Measurements from ENCODE around the gene EPS15. TPM values are rescaled to one million over a fixed set of nuclear protein-coding genes. Genes with fewer than 3 reads are reported as not detected.

Gene EPS15
- total and polyA plus RNA-seq, 2 experiments from 2014 or later: 31.0 to 76.5 TPM

GRCh38 chr1:51515982-51516648 is 3.0 kb downstream of the EPS15 start (continued):
- TF ChIP-seq ZNF462 (CRISPR knock-in tag; IDR thresholded peaks at IDR 0.05) (no peak), NANOG (IDR thresholded peaks at IDR 0.05; ENCODE audit: borderline replicate concordance) (no peak), POLR2AphosphoS5 (IDR thresholded peaks at IDR 0.05; ENCODE audit: low read depth) (no peak), EZH2 (IDR thresholded peaks at IDR 0.05; ENCODE audit: low read depth, unreplicated experiment) (no peak), CTCF (conservative IDR thresholded peaks at IDR 0.05; ENCODE audit: low read depth in 2 of 2) (no peak), EZH2phosphoT487 (IDR thresholded peaks at IDR 0.05; ENCODE audit: unreplicated experiment) (no peak), ZNF331 (CRISPR knock-in tag; IDR thresholded peaks at IDR 0.05; ENCODE audit: low read depth) (no peak), STAT1 (IDR thresholded peaks at IDR 0.05; ENCODE audit: unreplicated experiment) (no peak), ZNF114 (CRISPR knock-in tag; IDR thresholded peaks at IDR 0.05) (no peak)
